Activated CD8-positive, alpha-beta memory T cell treated with anti-CD3 and anti-CD28 coated beads, Interleukin-2, amount 50 U/mL, for 24 hours (primary cell): ENCODE data around the gene LRP1.

Source experiments
- DNase-seq: peaks from one replicate; pipeline ENCODE4 v3.0.0-alpha.2; 2020; ENCODE audit errors: extremely low read depth

Gene LRP1

GRCh38 chr12:57211791-57212700, 83.8 kb downstream of the LRP1 start:
- DNase-seq, result no peak

- DNase-seq, result no peak
Observed at GRCh38 chr12:57212701-57213057, 84.4 kb downstream of the LRP1 start.

- peak; percentile 58 for DNase-seq
Observed at GRCh38 chr12:57213058-57213715, 84.9 kb downstream of the LRP1 start.

- DNase-seq, result no peak
Observed at GRCh38 chr12:57213763-57214397, 85.6 kb downstream of the LRP1 start.

- no peak for DNase-seq
Observed at GRCh38 chr12:57214398-57214781, 86.1 kb downstream of the LRP1 start.

- no peak for DNase-seq
Observed at GRCh38 chr12:57215065-57215464, 86.8 kb downstream of the LRP1 start.

- no peak for DNase-seq
Observed at GRCh38 chr12:57215668-57216013, 87.4 kb downstream of the LRP1 start.

- DNase-seq, result no peak
Observed at GRCh38 chr12:57216014-57216911, 88.0 kb downstream of the LRP1 start, which contains the start of gene NXPH4. TSS of gene NXPH4 (plus strand) at chr12:57216794. CDS start at chr12:57216970, 176 bp downstream.

- no peak for DNase-seq
Observed at GRCh38 chr12:57216921-57217879, 88.9 kb downstream of the LRP1 start.

GRCh38 chr12:57218030-57218853, 90.0 kb downstream of the LRP1 start:
- DNase-seq, result no peak

GRCh38 chr12:57219205-57219992, 91.1 kb downstream of the LRP1 start:
- no peak for DNase-seq

GRCh38 chr12:57219993-57220754, 91.9 kb downstream of the LRP1 start:
- no peak for DNase-seq

- no peak for DNase-seq
Observed at GRCh38 chr12:57220770-57221168, 92.5 kb downstream of the LRP1 start.

- no peak for DNase-seq
Observed at GRCh38 chr12:57221169-57221917, 93.1 kb downstream of the LRP1 start.

- no peak for DNase-seq
Observed at GRCh38 chr12:57222286-57223190, 94.3 kb downstream of the LRP1 start.
